GM12878 (cell line): ENCODE data around the gene DLD.
"Not testable (repeated sequence)": the region's sequence is repeated elsewhere in the genome, so short reads cannot be mapped to it uniquely, and the experiment has no call there.

ENCODE experiments used
- CTCF ChIP-seq, 3 experiments: IDR thresholded peaks in 2 of 3; conservative IDR thresholded peaks in 1 of 3; 2 replicates each; pipeline ENCODE4 v1.5.1; 2011; ENCODE audit warnings: low read depth in 3 of 3, low read length in 3 of 3, mild to moderate bottlenecking in 3 of 3, control low read depth in 2 of 3, moderate library complexity in 2 of 3, inconsistent platforms in 1 of 3, mixed read lengths in 1 of 3; ENCODE audit not compliant: control insufficient read depth in 2 of 3, insufficient read depth in 1 of 3; ENCODE audit errors: extremely low read depth in 1 of 3
- GABPA ChIP-seq: IDR thresholded peaks from 2 replicates; pipeline ENCODE4 v1.6.1; 2014; ENCODE audit warnings: antibody characterized with exemption, low read depth, mild to moderate bottlenecking, inconsistent platforms
- REST ChIP-seq: IDR thresholded peaks from 2 replicates; pipeline ENCODE4 v1.6.1; 2012; ENCODE audit warnings: mild to moderate bottlenecking, low read depth, low read length
- SMC3 ChIP-seq: IDR thresholded peaks from 2 replicates; pipeline ENCODE4 v1.6.1; 2011; ENCODE audit warnings: low read length, improper control_type of control experiment, borderline replicate concordance
- SUPT20H ChIP-seq: IDR thresholded peaks from 2 replicates; pipeline ENCODE4 v1.6.1; 2011; ENCODE audit warnings: low read depth, mild to moderate bottlenecking, low read length, moderate library complexity, borderline replicate concordance; ENCODE audit not compliant: control insufficient read depth
- TARDBP ChIP-seq: IDR thresholded peaks from 2 replicates; pipeline ENCODE4 v1.6.1; 2016; ENCODE audit warnings: borderline replicate concordance
- TCF7 ChIP-seq: IDR thresholded peaks from 2 replicates; pipeline ENCODE4 v1.6.1; 2014; ENCODE audit warnings: antibody characterized with exemption, borderline replicate concordance
- YBX1 ChIP-seq: fragments of 450-650 bp; IDR thresholded peaks from 2 replicates; pipeline ENCODE4 v1.6.1; 2016; ENCODE audit warnings: antibody characterized with exemption
- ZNF274 ChIP-seq: IDR thresholded peaks from one replicate; pipeline ENCODE4 v1.8.0; 2011; ENCODE audit not compliant: insufficient read length, insufficient read depth

- TF ChIP-seq ZNF274; CTCF (IDR thresholded peaks at IDR 0.05 in 2 of 3, conservative IDR thresholded peaks at IDR 0.05 in 1 of 3; ENCODE audit: control insufficient read depth in 2 of 3, extremely low read depth in 1 of 3, insufficient read depth in 1 of 3, low read depth in 3 of 3, low read length in 3 of 3); REST; SMC3; SUPT20H; TCF7; YBX1; TARDBP; GABPA: not testable (repeated sequence)
Measured at GRCh38 chr7:107887827-107888226, 3.2 kb upstream of the DLD start.
